T47D (cell line): ENCODE data around the gene CLCN7.

Experiments
- DNase-seq, 2 experiments: peaks; one replicate each; pipeline versions ENCODE4 v3.0.0 to v3.0.0-alpha.2; 2011 to 2012; ENCODE audit warnings: low read depth in 1 of 2, low spot score in 1 of 2
- JUND ChIP-seq: IDR thresholded peaks from 2 replicates; pipeline ENCODE4 v1.6.1; 2012; ENCODE audit warnings: low read depth
- in situ Hi-C: cut with HindIII; loops from 2 replicates; pipeline ENCODE4 v1.10.0; 2016; ENCODE audit warnings: low sequenced_read_pairs, low pct_unique_long_range_greater_than_20kb

Gene CLCN7

GRCh38 chr16:1499756-1500464 lies 25.1 kb upstream of the CLCN7 start:
- no peak for TF ChIP-seq JUND
- in situ Hi-C loops, result no loop called here
- DNase-seq, result no peak

DNA sequence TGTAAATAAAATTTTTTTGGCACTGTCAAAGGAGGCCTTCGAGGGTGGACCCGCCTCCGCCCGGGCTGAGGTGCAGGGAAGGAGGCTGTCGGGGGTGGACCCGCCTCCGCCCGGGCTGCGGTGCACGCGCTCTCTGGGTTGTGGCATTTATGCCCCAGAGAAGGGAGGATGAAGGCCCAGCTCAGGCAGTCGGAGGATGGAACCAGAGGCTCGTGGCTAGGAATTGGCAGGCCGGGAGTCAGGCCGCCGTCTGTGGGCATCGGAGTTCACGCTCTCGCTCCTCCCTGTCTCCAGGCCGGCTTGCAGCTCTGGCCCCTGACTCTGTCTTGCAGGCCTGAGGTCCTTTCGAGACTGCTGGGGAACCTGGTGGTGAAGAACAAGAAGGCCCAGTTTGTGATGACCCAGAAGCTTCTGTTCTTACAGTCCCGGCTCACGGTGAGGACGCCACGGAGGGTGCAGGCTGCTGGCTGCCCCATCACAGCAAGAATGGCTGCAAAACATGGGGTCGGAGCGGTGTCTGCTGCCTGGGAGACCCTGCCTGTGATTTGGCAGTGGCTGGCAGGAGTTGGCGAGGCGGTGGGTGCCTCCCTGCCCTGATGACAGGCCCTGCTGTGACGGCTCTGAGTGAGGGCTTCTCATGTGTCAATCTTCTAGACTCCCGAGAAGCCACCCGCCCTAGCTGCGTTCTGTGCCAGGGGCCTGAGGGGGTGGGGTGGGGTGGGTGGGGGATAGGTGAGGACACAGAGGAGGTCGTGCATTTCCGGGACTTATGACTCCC lies 24.3 kb upstream of the CLCN7 start:
- no peak for DNase-seq
- in situ Hi-C loops, result no loop called here
- TF ChIP-seq JUND, result no peak

DNA sequence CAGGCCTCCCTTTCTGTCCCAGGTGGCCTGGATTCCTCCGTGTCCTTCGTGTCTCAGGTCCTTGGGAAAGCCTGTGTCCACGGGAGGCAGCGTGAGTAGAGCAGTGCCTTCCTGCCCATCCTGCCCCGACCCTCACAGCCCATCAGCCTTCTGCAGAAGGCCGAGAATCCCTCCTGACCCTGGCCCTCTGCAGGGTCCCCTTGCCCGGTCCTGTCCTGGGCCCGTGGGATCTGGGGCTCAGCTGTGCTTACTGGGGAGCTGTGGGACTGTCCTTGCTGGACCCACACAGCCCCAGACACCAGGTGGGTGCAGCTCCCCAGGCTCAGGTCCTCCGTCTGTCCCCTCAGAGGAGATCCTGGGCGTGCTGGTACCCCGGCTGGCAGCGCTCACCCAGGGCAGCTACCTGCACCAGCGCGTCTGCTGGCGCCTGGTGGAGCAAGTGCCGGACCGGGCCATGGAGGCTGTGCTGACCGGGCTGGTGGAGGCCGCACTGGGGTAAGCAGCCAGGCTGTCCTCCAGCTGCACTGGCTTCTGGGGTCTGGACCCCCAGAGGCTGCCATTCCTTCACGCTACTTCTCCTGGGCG lies 22.3 kb upstream of the CLCN7 start:
- DNase-seq, result no peak
- in situ Hi-C loops, result no loop called here
- no peak for TF ChIP-seq JUND

GRCh38 chr16:1496464-1496863 lies 21.6 kb upstream of the CLCN7 start:
- no peak for DNase-seq
- TF ChIP-seq JUND, result no peak
- in situ Hi-C loops, result no loop called here

GRCh38 chr16:1495889-1496262 lies 21.0 kb upstream of the CLCN7 start:
- in situ Hi-C loops, result no loop called here
- no peak for TF ChIP-seq JUND
- no peak for DNase-seq

DNA sequence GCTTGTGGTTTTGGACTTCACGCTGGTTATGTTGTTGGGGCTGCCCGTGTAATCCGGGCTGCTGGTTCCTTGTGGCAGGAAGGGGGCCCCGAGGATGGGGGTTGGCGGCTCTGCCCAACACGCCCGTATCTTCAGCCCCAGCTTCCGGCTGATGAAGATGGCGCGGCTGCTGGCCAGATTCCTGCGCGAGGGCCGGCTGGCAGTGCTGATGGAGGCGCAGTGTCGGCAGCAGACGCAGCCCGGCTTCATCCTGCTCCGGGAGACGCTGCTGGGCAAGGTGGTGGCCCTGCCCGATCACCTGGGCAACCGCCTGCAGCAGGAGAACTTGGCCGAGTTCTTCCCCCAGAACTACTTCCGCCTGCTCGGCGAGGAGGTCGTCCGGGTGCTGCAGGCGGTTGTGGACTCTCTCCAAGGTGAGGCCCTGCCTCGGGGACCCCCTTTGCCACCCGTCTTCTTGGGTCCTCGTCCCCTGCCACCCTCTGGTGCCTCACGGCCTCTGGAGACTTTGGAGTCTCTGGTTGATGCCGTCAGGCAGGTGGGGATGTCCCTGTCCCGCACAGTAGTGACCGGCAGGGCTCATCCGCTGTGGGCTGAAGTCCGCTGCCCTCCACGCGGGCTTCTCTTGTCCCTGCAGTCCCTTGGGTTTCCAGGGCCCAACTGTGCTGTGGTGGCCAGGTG lies 20.5 kb upstream of the CLCN7 start:
- in situ Hi-C loops, result no loop called here
- TF ChIP-seq JUND, result no peak
- no peak for DNase-seq

GRCh38 chr16:1494711-1495110 lies 19.9 kb upstream of the CLCN7 start:
- in situ Hi-C loops, result no loop called here
- TF ChIP-seq JUND, result no peak

GRCh38 chr16:1494129-1494640 lies 19.4 kb upstream of the CLCN7 start:
- DNase-seq, result peak in 1 of 2 experiments; percentile 60
- TF ChIP-seq JUND, result no peak
- in situ Hi-C loops, result no loop called here

More at GRCh38 chr16:1494711-1495110, 19.9 kb upstream of the CLCN7 start:
- DNase-seq, result no peak

GRCh38 chr16:1493746-1494094 lies 18.9 kb upstream of the CLCN7 start:
- no peak for TF ChIP-seq JUND
- in situ Hi-C loops, result no loop called here
- peak; percentile 28 to 30 for DNase-seq

DNA sequence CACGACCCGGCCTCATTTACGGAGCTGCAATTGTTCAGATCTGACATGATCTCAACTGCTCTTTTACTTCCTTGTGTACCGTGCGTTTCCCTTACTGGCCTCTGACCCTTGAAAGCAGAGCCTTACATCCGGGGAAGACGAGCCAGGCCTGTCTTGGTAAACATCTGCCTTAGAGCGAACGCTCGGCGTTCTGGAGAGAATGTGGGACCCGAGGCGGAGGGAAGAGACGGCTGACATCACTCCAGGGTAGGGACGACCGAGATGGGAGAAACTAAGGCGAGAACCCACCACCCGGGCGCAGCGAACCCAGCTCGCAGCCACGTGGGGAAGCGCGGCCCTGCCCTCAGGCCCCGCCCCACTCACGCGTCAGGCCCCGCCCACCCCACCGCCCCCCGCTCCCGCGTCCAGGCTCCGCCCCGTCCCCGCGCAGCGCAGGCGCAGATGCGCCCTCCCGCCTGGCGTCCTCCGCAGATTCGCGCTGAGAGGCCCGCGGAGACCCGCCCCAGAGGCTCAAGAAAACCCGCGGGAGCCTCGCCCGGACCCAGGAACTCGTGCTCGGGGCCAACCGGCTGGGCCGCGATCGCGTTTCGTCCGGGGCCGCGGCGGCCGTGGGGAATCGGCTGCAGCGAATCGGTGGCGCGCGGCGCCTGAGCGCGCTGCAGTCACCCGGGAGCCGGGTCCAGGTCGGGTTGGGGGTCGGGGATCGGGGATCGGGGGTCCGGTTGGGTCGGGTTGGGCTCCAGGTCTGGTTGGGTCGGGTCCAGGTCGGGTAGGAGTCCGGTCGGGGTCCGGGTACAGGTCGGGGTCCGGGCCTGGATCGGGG lies 18.3 kb upstream of the CLCN7 start, which contains the start of gene TELO2:
Gene TELO2 (plus strand): TSS at position 438 of the 823 bp plus-strand sequence. CDS start 922 bp downstream, outside the sequence.
- TF ChIP-seq JUND, result no peak
- in situ Hi-C loops, result no loop called here
- DNase-seq, result peak; percentile 80 to 88

- DNase-seq, result peak in 1 of 2 experiments; percentile 15
- in situ Hi-C loops, result no loop called here
- TF ChIP-seq JUND, result no peak
Observed at GRCh38 chr16:1492082-1492922, 17.5 kb upstream of the CLCN7 start.
